ENCODE results near the gene PIP4K2B.

PIP4K2B gene

GRCh38 chr17:38773258-38773657, 26.1 kb downstream of the PIP4K2B start:
- no peak for TF ChIP-seq CTCF (IDR thresholded peaks at IDR 0.05; ENCODE audit: low read depth, low read length)
- H3K4me3 ChIP-seq (ENCODE audit: low read depth, low read length): no peak overlapping the region

GRCh38 chr17:38768417-38768816, 30.9 kb downstream of the PIP4K2B start:
- TF ChIP-seq CTCF (IDR thresholded peaks at IDR 0.05; ENCODE audit: low read depth, low read length): no peak
- no peak overlapping the region for H3K4me3 ChIP-seq (ENCODE audit: low read depth, low read length)

- no peak for TF ChIP-seq CTCF (IDR thresholded peaks at IDR 0.05; ENCODE audit: low read depth, low read length)
- H3K4me3 ChIP-seq (ENCODE audit: low read depth, low read length): no peak overlapping the region
Measured at GRCh38 chr17:38766341-38766740, 33.0 kb downstream of the PIP4K2B start.

- no peak for TF ChIP-seq CTCF (IDR thresholded peaks at IDR 0.05; ENCODE audit: low read depth, low read length)
- H3K4me3 ChIP-seq (ENCODE audit: low read depth, low read length): no peak overlapping the region
Measured at GRCh38 chr17:38762231-38762630, 37.1 kb downstream of the PIP4K2B start.

- no peak overlapping the region for H3K4me3 ChIP-seq (ENCODE audit: low read depth, low read length)
- TF ChIP-seq CTCF (IDR thresholded peaks at IDR 0.05; ENCODE audit: low read depth, low read length): 0 out of 2 replicates have a peak, but pooled peaks have one; percentile 30
Measured at GRCh38 chr17:38761612-38762011, 37.7 kb downstream of the PIP4K2B start.

GRCh38 chr17:38753071-38753506, 46.3 kb downstream of the PIP4K2B start:
- peak overlapping the region; percentile 97 for H3K4me3 ChIP-seq (ENCODE audit: low read depth, low read length)
- no peak for TF ChIP-seq CTCF (IDR thresholded peaks at IDR 0.05; ENCODE audit: low read depth, low read length)

- no peak for TF ChIP-seq CTCF (IDR thresholded peaks at IDR 0.05; ENCODE audit: low read depth, low read length)
- H3K4me3 ChIP-seq (ENCODE audit: low read depth, low read length): peak within 1 kb of the TSS; percentile 97
Measured at GRCh38 chr17:38752308-38753070, 46.9 kb downstream of the PIP4K2B start, which contains the start of gene PSMB3. Gene PSMB3, plus strand, starts transcription at chr17:38752741. Its CDS starts 86 bp downstream, at chr17:38752827.
